GM19455 (cell line): ENCODE measurements around the gene MPL.
A peak's percentile ranks its signal among the peaks of the same experiment; 100 is the strongest.
"Not testable (repeated sequence)": the region's sequence is repeated elsewhere in the genome, so short reads cannot be mapped to it uniquely, and the experiment has no call there.

Experiments used
- ATAC-seq: cut with Tn5 transposase; IDR thresholded peaks from one replicate; pipeline ENCODE4 v1.9.1; 2021; ENCODE audit not compliant: unreplicated experiment

The MPL gene

DNA sequence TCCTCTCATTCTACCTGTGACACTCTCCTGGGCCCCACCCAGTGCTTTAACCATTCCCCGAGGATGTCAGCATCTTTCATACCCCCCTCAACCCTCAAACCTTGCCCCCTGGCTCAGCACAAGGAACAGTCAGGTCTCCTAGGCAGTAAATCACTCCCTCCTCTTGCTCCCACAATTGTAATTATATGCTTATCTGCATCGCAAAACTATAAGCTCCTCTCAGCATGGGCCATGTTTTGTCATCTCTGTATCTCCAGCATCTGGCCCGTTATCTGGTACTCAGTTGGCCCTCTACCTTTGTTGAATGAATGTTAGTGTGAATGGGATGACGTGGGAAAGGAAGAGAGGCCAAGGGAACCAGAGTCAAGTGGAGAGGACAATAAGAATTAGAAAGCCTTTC, 32.9 kb downstream of the MPL start:
- no peak for ATAC-seq

DNA sequence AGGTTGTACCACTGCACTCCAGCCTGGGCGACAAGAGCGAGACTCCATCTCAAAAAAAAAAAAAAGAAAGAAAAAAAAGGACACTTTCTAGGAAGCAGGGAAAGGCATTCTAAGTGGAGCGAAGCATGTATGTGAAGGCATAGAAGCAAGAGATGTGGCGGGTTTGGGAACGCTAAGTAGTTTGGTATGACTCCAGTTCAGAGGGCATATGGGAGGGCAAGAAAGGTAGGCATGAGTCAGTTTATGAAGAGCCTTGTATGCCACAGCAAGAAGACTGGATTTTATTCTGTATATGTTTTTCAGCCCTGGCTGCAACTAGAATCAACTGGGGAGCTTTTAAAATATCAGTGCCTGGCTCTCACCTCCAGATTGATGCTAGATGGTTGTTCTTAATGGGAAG, 34.6 kb downstream of the MPL start:
- ATAC-seq: no peak

DNA sequence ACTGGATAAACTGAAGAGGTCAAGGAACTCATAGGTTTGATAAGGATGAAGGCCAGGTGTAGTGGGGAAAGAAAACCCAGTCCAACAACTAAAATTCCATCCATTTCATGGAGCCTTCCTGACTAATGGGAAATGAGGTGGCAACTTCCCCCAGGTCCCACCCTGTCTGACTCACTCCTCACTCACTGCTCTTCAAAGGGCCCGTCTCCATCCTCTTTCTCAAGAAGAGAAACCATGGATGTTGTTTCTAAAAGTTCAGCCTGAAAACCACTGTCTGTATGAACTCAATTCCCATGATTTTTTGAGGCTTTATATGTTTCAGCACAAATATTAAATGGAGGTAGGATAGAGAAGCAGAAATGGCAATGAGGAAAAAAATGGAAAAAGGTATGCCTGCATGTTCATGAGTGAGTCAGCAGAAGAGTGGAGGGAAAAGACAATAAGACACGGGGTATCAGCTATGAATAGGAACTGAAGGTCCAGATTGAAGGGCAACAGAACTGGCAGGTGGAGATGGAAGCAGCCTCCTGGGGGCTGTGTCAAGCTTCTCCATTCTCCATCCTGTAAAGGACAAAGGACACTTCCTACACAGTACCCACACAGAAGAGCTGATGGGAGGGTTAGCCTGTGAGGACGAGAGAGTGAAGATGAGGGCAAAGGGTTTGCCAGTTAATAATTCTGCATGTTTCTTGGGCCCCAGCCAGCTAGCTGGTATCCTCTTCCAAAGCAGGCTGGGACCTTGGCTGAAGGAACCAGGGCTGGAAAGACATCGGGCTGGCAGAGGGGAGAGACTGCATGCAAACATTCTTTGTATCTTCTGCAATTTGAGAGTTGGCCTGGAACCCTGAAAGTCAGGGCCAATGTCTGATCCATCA, 35.7 kb downstream of the MPL start:
- ATAC-seq: no peak

DNA sequence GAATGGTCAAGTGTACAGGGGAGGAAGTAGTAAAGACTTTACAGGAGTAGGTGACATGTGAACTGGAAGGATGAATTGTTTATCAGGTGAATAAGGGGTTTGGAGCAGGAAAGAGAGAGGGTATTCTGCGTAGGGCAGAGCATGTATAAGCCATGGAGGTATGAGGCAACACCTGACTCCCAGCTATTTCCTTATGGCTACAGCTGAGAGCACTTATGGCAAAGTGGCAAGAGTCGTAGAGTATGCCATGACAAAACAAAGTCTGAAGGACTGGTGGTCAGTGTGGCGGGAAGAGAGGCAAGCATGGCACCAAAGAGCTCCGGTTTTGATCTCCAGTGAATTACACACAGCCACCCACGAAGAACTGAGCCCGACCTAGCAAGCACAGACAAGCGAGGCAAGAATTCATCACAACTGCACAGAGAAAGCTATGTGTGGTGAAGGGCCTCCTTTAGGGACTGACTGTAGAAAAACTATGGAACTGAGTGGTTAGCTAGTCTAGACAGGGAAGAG, 39.2 kb downstream of the MPL start:
- ATAC-seq: no peak

DNA sequence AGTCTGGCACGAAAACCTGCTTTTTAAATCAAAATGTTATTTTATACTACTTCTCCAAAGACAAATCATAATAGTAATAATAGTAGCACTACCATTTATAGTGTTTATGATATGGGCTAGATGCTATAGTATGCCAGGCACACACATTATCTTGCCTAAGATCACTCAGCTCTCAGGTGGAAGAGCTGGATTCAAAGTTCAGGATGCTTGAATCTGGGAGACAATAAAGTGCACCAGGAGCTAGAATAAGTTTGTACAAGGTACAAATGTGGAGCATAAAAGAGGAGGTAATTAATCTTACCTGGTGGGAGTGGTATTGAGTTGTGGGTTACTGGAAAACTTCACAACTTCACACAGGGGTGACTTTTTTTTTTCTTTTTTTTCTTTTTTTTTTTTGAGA, 40.2 kb downstream of the MPL start:
- no peak for ATAC-seq

DNA sequence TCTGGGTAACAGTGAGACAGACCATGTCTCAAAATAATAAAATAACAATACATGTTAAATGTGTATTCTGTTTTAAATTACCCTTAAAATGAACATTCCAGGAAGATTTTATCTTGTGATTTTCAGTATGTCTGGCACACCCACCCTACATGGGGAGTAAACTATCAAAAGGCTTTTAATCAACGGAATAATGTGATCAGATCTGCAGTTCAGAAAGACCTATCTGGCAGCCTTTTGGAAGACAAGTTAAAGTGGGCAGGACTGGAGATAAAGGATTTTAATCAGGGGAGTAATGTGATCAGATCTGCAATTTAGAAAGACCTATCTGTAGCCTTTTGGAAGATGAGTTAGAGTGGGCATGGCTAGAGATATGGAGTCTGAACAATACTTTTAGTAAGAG, 41.9 kb downstream of the MPL start:
- ATAC-seq: no peak

DNA sequence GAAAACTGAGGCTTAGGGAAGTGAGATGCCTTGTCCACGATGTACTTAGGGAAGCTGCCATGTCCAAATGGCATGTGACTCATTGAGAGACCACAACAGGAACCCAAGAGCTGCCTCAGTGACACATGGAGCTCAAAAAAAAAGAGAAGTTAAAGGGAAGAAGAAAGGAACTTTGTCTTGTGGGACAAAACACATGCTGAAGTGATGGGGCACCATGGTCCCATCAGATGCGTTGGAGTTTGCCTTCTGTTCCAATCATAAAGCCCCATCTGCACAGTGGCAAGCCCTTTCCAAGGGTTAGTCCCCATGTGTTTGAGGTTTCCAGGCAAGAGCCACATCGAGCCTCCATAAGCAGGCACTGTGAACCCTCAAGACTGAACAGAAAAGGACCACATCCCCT, 44.0 kb downstream of the MPL start:
- ATAC-seq: no peak

DNA sequence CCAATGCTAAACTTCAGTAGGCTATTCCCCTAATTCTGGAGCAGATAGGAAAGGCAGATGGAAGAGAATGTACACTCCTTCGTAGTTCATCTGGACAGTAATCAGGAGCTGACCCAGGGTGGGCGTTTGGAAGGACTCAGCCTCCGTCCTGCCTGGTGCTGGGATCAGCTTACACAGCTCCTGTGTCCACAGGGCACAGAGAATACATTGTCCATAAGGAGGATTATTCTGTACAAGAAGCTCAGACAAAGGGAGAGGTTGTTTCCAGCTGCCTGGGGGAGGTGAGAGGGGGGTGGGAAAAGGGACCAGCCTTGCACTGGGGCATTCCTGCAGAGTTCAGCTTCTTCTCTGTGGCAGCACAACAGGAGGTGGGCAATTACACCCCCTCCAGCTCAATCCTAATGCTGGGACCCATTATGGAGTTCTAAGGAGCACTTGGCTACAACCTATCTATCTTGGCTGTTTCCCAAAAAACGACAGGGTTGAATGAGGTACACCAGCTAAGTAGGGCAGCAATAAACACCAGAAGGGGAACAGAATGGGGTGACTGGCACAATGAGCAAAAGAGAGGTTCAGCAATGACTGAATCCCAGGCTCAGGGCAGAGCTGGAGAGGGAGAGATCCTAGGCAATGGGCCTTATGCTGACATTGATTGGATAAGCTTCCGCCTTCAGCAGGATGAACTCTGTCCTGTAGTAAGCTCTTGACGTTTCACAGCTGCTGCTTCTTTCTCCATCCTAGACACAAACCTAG, 44.6 kb downstream of the MPL start:
- ATAC-seq: no peak

DNA sequence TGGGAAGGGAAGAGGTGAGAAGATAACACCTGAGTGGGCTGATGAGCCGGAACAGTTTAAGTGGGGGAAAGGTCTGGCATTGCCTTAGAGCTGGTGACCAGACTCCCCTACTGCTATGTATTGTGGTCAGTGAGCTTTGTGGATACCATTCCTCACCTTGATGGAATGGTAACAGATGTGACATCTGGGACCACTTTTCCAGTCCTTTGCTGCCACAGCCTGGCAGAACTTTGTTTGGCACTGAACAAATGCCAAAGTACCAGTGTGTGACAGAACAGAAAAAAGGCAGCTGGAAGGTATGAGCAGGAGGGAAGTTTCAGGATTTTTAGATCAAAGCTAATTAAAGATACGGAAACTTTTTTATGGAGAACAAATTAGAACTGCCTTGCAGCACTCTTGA, 45.8 kb downstream of the MPL start:
- no peak for ATAC-seq

DNA sequence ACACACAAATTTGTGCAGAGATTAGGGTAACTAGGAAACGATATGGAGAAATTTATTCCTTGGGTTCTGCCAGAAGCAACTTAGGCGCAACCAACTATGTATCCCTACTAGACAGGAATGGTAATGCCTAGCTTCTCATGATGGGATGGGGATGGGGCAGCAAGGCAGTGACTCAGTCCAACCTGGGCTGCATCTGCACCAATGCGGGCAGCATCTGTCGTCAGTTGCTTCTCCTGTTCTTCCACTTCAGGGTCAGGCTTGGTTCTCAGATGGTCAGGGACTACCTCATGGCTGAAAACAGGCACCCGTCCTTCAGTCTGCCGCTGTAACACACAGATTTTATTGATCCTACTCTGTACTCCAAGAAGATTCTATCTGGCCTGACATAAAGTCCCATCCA, 49.1 kb downstream of the MPL start:
- ATAC-seq: no peak

DNA sequence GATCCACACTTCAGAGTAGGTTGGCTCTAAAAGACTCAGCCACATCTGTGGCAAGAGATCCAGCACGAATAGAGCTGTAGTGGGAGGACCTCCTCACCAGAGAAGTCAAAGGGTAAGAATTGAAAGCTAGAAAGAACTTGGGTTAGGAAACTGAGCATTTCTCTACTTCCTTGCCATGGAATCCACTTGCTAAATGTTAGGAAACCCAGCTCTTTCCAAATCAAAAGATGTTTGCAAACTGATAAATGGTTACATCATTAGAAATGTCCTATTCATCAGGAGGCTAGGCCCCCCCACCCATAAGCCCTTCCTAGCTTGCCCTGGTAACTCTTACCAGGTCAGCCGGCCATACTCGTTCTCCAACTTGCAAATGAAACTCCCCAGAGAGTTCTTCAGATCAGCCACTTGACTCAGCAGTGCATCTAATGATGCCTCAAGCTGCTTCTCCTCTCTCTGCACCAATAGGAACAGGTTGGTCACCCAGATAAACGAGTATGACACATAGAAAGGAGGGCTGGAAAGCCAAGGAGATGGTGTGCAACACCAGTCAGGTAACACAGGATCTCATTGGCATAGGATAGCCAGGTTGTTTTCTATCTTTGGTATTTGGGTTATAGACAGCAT, 50.5 kb downstream of the MPL start:
- ATAC-seq: no peak

DNA sequence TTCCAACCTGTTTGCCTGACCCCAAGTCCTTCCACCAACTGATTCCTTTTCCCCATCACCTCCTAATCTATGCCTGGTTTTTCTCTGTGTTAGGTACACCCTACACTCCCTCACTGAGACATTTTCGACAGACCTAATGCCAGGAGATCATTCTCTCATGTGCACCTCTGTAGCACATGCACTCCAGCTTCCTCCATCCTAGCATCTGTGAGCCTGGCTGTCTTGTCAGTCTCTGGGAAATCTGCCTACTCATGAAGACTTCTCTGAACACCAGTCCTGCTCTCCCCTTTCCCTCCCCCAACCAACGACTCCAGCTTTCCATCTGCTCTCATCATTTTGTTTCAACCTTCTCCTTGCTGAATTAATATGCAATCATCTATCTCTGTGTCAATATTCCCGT, 51.0 kb downstream of the MPL start:
- no peak for ATAC-seq

DNA sequence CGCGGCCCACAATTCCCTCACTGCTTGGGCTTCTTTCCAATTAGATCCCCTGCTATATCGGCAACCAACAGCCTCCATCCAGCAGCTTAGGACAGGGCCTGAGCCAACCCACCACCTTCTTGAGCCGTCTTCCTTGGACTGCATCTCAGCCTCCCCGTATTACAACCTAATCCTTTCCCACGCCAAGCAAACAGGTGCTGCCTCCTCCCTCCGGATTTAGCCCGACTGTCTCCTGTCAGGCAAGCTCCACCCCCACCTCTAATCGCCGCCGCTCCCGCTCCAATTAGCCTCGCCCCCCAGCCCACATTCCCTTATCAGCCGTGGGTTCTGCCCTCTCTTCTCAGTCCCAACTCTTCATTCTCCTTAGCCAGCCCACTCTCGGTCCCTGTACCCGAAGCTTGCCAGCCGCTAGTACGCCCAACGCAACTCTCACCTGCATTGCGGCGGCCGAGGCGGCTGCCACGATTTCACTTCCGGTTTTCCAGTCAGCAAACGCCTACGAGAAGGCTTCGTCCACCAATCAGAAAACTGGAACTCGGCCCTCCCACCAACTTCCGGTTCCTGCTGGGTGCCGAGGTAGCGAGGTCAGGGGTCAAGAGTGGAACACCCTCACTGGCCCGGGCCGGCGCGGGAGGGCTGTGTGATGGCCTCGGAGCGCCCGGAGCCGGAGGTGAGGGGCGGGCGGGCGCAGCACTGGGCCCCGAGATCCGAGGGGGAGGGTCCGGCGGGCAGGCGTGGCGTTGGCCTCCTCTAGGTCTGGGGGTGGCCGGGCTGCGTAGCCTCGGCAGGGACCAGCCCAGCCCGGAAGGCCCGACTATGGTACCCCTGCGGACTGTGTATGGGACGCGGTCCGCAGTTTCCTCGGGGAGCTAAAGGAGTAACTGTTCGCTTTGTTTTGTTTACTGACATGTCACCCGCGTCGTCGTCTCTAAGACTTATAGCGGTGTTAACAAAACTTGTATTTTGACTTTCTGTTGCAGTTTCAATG, 52.0 kb downstream of the MPL start, which contains the start of the genes MED8 and SZT2:
Gene MED8, minus strand, starts transcription at position 475 of the 988 bp plus-strand sequence. Its CDS starts 36 bp downstream, at position 439.
Gene SZT2, plus strand, starts transcription at position 574 of the 988 bp plus-strand sequence. Its CDS starts 70 bp downstream, at position 644.
- peak; percentile 95 for ATAC-seq

DNA sequence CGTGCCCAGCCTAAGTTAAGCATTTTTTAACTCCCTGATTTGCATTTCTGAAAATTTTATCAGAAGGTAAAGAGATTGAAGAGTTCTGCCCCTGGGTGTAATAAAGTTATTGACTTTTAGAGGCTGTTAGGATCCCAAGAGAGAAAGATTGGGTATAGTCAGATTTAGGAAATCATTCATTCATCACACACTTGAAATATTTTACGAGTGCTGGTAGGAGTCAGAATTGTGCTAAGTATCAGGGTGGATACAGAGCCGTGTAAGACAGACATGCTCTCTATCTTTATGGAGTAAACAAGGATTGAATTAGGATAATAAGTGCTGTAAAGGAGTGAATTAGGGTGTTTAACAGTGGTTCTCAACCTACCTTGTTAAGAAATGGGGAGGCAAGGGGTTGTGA, 55.1 kb downstream of the MPL start:
- ATAC-seq: no peak

DNA sequence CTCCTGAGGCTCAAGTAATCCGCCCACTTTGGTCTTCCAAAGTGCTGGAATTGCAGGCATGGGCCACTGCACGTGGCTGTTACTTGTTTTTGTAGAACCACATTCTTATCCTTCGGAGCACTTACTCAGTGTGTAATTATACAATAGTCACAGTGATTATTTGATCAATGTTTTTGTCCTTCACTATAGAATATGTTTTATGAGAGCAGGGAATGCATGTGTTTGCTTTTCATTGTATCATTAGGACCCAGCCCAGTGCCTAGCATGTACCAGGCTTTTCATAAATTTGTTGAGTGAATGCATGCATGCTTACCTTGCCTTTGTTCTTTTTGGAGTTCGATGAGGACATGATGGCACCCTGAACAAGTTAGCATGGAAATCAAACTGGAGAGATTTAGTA, 57.9 kb downstream of the MPL start:
- no peak for ATAC-seq

DNA sequence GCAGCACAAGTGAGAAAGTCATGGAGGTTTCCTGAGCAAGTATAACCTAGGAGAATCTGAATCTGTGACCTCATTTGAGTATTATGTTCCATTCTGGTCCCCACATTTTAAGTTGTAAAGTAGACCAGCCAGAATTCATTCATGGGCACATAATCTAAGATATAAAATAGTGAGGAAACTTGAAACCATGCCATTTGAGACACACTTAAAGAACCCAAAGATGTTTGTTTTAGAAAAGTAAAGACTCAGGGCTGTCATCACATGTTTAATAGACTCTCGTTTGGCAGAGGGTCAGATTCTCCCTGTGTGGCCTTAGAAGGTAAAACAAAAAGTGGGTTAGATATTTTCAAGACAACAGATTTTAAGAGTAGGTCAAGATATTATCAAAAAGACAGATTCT, 58.4 kb downstream of the MPL start:
- ATAC-seq: no peak

DNA sequence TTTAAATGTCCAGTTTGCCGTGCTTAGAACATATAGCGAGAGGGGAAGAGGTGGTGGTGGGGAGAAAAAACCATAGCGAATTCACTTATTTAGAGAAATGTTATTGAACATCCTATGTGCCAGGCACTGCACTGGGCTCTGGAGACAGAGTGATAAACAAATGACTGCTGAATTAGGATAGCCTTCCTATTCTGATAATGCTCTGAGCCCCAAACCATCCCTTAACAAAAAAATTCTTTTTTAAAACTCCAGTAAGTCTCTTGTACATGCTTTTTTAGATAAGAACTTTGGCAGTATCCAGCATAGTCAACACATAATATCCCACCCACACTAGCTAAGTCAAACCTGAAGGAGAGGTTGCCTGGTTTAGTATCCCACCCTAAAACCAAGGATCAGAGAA, 60.6 kb downstream of the MPL start:
- no peak for ATAC-seq

DNA sequence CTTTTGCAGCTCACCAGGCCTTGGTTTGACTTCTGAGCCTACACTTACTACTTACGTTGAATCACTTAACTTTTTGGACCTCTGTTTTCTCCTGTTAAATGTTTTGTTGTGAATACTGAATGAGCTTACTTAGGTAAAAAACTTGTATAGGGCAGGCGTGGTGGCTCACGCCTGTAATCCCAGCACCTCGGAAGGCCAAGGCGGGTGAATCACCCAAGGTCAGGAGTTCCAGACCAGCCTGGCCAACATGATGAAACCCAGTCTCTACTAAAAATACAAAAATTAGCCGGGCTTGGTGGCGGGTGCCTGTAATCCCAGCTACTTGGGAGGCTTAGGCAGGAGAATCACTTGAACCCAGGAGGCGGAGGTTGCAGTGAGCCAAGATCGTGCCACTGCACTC, 62.8 kb downstream of the MPL start:
- not testable (repeated sequence) for ATAC-seq

DNA sequence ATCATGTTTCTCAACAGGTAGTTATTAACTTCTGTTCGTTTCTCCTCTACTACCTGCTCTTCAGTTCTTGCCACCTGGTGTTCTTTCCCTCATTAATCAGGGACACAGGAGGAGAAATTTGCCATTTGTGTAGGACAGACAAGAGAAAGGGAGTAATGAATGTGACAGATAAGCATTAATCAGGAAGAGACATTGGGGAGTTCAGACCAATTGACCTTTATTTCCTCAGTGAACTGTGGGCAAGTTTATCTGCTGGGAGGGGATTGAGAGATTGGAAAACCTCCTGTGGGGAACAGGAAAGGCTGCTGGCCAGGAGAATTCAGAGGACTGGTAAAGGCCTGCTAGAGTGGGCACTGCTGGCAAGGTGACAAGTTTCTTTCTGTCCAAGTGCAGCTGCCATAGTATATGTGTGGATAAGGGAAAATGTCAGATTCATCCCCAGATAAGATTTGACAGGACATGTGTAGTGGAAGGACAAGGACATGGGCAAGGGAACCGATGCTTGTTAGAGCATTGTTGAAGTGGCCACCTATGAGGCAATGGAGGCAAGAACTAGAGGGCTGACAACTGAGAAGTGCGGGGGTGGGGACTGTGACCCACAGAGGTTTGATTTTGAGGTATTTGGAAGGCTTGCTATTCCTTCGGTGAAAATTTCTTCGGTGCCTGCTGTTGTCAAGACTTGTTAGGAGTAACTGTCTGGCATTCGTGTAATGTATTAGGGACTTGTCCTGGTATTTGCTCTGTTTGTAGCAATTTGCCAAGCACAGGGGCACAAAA, 64.7 kb downstream of the MPL start:
- ATAC-seq: no peak
